Smooth muscle cell (in vitro differentiated cells): ENCODE measurements around the gene WWOX. TPM values are rescaled to one million over a fixed set of nuclear protein-coding genes. Genes with fewer than 3 reads are reported as not detected.

Experiments
- DNase-seq: peaks from one replicate; lab custom pipeline; 2025; ENCODE audit not compliant: unreplicated experiment; lab: John Stamatoyannopoulos, UW
- H2AFZ ChIP-seq: fragments of 200-600 bp; sonication (generic); 2 replicates; pipeline ENCODE4 v1.6.0; 2016; ENCODE audit warnings: antibody characterized with exemption, low read depth, mild to moderate bottlenecking
- H3F3A ChIP-seq: fragments of 200-600 bp; sonication (generic); 2 replicates; pipeline ENCODE4 v1.6.0; 2017; ENCODE audit warnings: antibody characterized with exemption, low read depth
- H3K27ac ChIP-seq: fragments of 200-600 bp; sonication (generic); 2 replicates; pipeline ENCODE4 v1.5.1; 2016; ENCODE audit warnings: low read depth, mild to moderate bottlenecking
- H3K27me3 ChIP-seq: fragments of 200-600 bp; sonication (generic); 2 replicates; pipeline ENCODE4 v1.6.1; 2016; ENCODE audit warnings: low read depth, mild to moderate bottlenecking
- H3K36me3 ChIP-seq: fragments of 200-600 bp; sonication (generic); 2 replicates; pipeline ENCODE4 v1.5.1; 2016; ENCODE audit warnings: low read depth
- H3K4me1 ChIP-seq: fragments of 200-600 bp; sonication (generic); 2 replicates; pipeline ENCODE4 v1.5.1; 2016; ENCODE audit warnings: low read depth
- H3K4me2 ChIP-seq: fragments of 200-600 bp; sonication (generic); 2 replicates; pipeline ENCODE4 v1.6.0; 2016; ENCODE audit warnings: mild to moderate bottlenecking
- H3K4me3 ChIP-seq: fragments of 200-600 bp; sonication (generic); 2 replicates; pipeline ENCODE4 v1.5.1; 2016; ENCODE audit warnings: mild to moderate bottlenecking
- H3K79me2 ChIP-seq: fragments of 200-600 bp; sonication (generic); 2 replicates; pipeline ENCODE4 v1.6.0; 2016; ENCODE audit warnings: low read depth, mild to moderate bottlenecking
- H3K9ac ChIP-seq: fragments of 200-600 bp; sonication (generic); 2 replicates; pipeline ENCODE4 v1.6.0; 2016; ENCODE audit warnings: low read depth
- H3K9me3 ChIP-seq: fragments of 200-600 bp; sonication (generic); replicated peaks from 2 replicates; pipeline ENCODE4 v1.5.1; 2016; ENCODE audit warnings: low read depth
- H4K20me1 ChIP-seq: fragments of 200-600 bp; sonication (generic); 2 replicates; pipeline ENCODE4 v1.6.0; 2016; ENCODE audit warnings: low read depth
- CTCF ChIP-seq: fragments of 200-600 bp; sonication (generic); IDR thresholded peaks from 2 replicates; pipeline ENCODE4 v1.5.1; 2017; ENCODE audit warnings: borderline replicate concordance, mild to moderate bottlenecking, antibody characterized with exemption; ENCODE audit not compliant: insufficient read depth, poor library complexity, severe bottlenecking
- WGBS: methylation state at CpG from one replicate; pipeline ENCODE4 v1.1.7; 2016; ENCODE audit warnings: low lambda C conversion rate; 5-methylcytosine and 5-hydroxymethylcytosine counted together
- polyA plus RNA-seq: library from polyadenylated mRNA; unstranded; fragments of >200 nt; fragmentation: Nextera tagmentation; extraction: Ambion mirVana; gene quantifications from 2 replicates; pipeline ENCODE4 v1.2.1, GENCODE V29; 2016
- total RNA-seq: library from RNA; depleted of rRNA; stranded (reverse); fragments of >200 nt; gene quantifications from 2 replicates; pipeline ENCODE4 v1.2.3, GENCODE V29; 2014

The WWOX gene
- total and polyA plus RNA-seq, 2 experiments from 2014 or later: 7.5 to 14.0 TPM

- 96% methylated on average over 9 of the region's 9 CpGs for WGBS
- no peak for TF ChIP-seq CTCF
- Histone ChIP-seq H2AFZ (no peak overlapping the region), H3K4me2 (no peak overlapping the region), H3K27me3 (no peaks in the 10 kb centered on the region), H3K9ac (no peak overlapping the region), H3K4me3 (no peak overlapping the region), H3K79me2 (no peaks in the 10 kb centered on the region), H3K36me3 (no peaks in the 10 kb centered on the region), H4K20me1 (no peaks in the 10 kb centered on the region), H3K9me3 (no peaks in the 10 kb centered on the region), H3F3A (peaks cover 5% of the 10 kb centered on the region), H3K27ac (no peak overlapping the region), H3K4me1 (peaks cover 9% of the 10 kb centered on the region)
- no peak for DNase-seq
Observed at GRCh38 chr16:78215222-78215621, 115.8 kb downstream of the WWOX start.

- Histone ChIP-seq H3K79me2 (no peaks in the 10 kb centered on the region), H3K4me2 (no peak overlapping the region), H3K36me3 (no peaks in the 10 kb centered on the region), H3K27me3 (no peaks in the 10 kb centered on the region), H3F3A (no peaks in the 10 kb centered on the region), H4K20me1 (no peaks in the 10 kb centered on the region), H3K4me1 (no peaks in the 10 kb centered on the region), H2AFZ (no peak overlapping the region), H3K4me3 (no peak overlapping the region), H3K27ac (no peak overlapping the region), H3K9me3 (no peaks in the 10 kb centered on the region), H3K9ac (no peak overlapping the region)
- no peak for DNase-seq
- 81% methylated on average over 4 of the region's 4 CpGs for WGBS
- TF ChIP-seq CTCF: no peak
Observed at GRCh38 chr16:78216166-78216745, 116.8 kb downstream of the WWOX start.

GRCh38 chr16:78217276-78217675 is 117.8 kb downstream of the WWOX start:
- Histone ChIP-seq H3F3A (no peaks in the 10 kb centered on the region), H3K4me2 (no peak overlapping the region), H3K4me3 (no peak overlapping the region), H3K4me1 (no peaks in the 10 kb centered on the region), H3K27ac (no peak overlapping the region), H4K20me1 (no peaks in the 10 kb centered on the region), H3K9ac (no peak overlapping the region), H2AFZ (no peak overlapping the region), H3K79me2 (no peaks in the 10 kb centered on the region), H3K9me3 (no peaks in the 10 kb centered on the region), H3K36me3 (no peaks in the 10 kb centered on the region), H3K27me3 (no peaks in the 10 kb centered on the region)
- no peak for TF ChIP-seq CTCF
- 91% methylated on average over 7 of the region's 7 CpGs for WGBS
- no peak for DNase-seq

- no peaks in the 10 kb centered on the region for H3K9me3 ChIP-seq
- no peaks in the 10 kb centered on the region for H3K4me1 ChIP-seq
- no peak overlapping the region for H3K4me2 ChIP-seq
- H3K79me2 ChIP-seq: no peaks in the 10 kb centered on the region
- H3K27ac ChIP-seq: no peak overlapping the region
- H2AFZ ChIP-seq: no peak overlapping the region
- H4K20me1 ChIP-seq: no peaks in the 10 kb centered on the region
- no peaks in the 10 kb centered on the region for H3K27me3 ChIP-seq
- H3K9ac ChIP-seq: no peak overlapping the region
- TF ChIP-seq CTCF: no peak
- DNase-seq: no peak
- WGBS: 93% methylated on average over 4 of the region's 4 CpGs
- no peaks in the 10 kb centered on the region for H3K36me3 ChIP-seq
- no peaks in the 10 kb centered on the region for H3F3A ChIP-seq
- H3K4me3 ChIP-seq: no peak overlapping the region
Observed at GRCh38 chr16:78218279-78218678, 118.8 kb downstream of the WWOX start.
